Thymus (tissue), 11 donors: Measurements from ENCODE around the gene PLCD1. TPM values are rescaled to one million over a fixed set of nuclear protein-coding genes. Genes with fewer than 3 reads are reported as not detected.

Experiments used
- DNase-seq, 9 donors: peaks; one replicate each; pipeline ENCODE4 v3.0.0-alpha.2; 2013; ENCODE audit warnings: low spot score in 9 of 9, low read depth in 6 of 9, missing footprints in 1 of 9
- H3K27ac ChIP-seq, 2 donors: one replicate each; pipeline ENCODE4 v1.5.1; 2013; ENCODE audit warnings: control low read depth in 1 of 2, low read depth in 1 of 2, low read length in 1 of 2, mild to moderate bottlenecking in 1 of 2, moderate library complexity in 1 of 2
- H3K27me3 ChIP-seq, 2 donors: one replicate each; pipeline ENCODE4 v1.5.1; 2013; ENCODE audit warnings: low read length in 1 of 2; ENCODE audit not compliant: control insufficient read depth in 2 of 2, insufficient read depth in 1 of 2
- H3K36me3 ChIP-seq, 2 donors: one replicate each; pipeline ENCODE4 v1.5.1; 2013; ENCODE audit warnings: low read length in 1 of 2, mild to moderate bottlenecking in 1 of 2, moderate library complexity in 1 of 2; ENCODE audit not compliant: control insufficient read depth in 2 of 2, insufficient read depth in 2 of 2
- H3K4me1 ChIP-seq, 2 donors: one replicate each; pipeline ENCODE4 v1.5.1; 2013; ENCODE audit warnings: low read length in 2 of 2; ENCODE audit not compliant: control insufficient read depth in 2 of 2, insufficient read depth in 2 of 2
- H3K4me3 ChIP-seq, 2 donors: one replicate each; pipeline ENCODE4 v1.5.1; 2013; ENCODE audit warnings: low read length in 2 of 2, control low read depth in 1 of 2, mild to moderate bottlenecking in 1 of 2
- H3K9me3 ChIP-seq, 2 donors: one replicate each; pipeline ENCODE4 v1.5.1; 2013; ENCODE audit warnings: low read length in 1 of 2, mild to moderate bottlenecking in 1 of 2; ENCODE audit not compliant: control insufficient read depth in 2 of 2, insufficient read depth in 1 of 2
- WGBS: extraction: QIAGEN DNeasy Blood & Tissue Kit; methylation state at CpG from one replicate; pipeline ENCODE4 v1.1.7; 2013; 5-methylcytosine and 5-hydroxymethylcytosine counted together
- polyA plus RNA-seq: library from polyadenylated mRNA; stranded (reverse); fragments of 200-250 nt; gene quantifications from one replicate; pipeline ENCODE4 v1.2.3, GENCODE V29; 2013
- total RNA-seq: library from RNA; stranded (reverse); fragments of 120-200 nt; gene quantifications from one replicate; pipeline ENCODE4 v1.2.4, GENCODE V29; 2013
- donor health status: healthy.

Gene PLCD1
- total and polyA plus RNA-seq, 2 donors, result 16.3 to 23.8 TPM

- Histone ChIP-seq H3K4me3 (no peak overlapping the region), H3K36me3 (peaks cover 20 to 29% of the 10 kb centered on the region in 2 donors), H3K9me3 (peaks cover 4 to 12% of the 10 kb centered on the region in 2 donors), H3K27ac (no peak overlapping the region), H3K27me3 (no peaks in the 10 kb centered on the region), H3K4me1 (no peaks in the 10 kb centered on the region)
- no peak for DNase-seq
- 96% methylated on average over 3 of the region's 3 CpGs for WGBS
Measured at GRCh38 chr3:38015485-38015884, 14.0 kb downstream of the PLCD1 start.

GRCh38 chr3:38011111-38011510 lies 18.3 kb downstream of the PLCD1 start:
- DNase-seq, result no peak
- Histone ChIP-seq H3K4me1 (no peaks in the 10 kb centered on the region), H3K27me3 (no peaks in the 10 kb centered on the region), H3K36me3 (peaks cover 32 to 43% of the 10 kb centered on the region in 2 donors), H3K9me3 (peaks cover under 1 to 5% of the 10 kb centered on the region in 2 donors), H3K4me3 (no peak overlapping the region), H3K27ac (no peak overlapping the region)
- 97% methylated on average over 21 of the region's 21 CpGs for WGBS

- 97% methylated on average over 27 of the region's 27 CpGs for WGBS
- no peaks in the 10 kb centered on the region for H3K4me1 ChIP-seq
- no peaks in the 10 kb centered on the region for H3K27me3 ChIP-seq
- DNase-seq, result no peak
- H3K4me3 ChIP-seq, result no peak overlapping the region
- no peaks in the 10 kb centered on the region for H3K9me3 ChIP-seq
- no peak overlapping the region for H3K27ac ChIP-seq
- H3K36me3 ChIP-seq, result peaks cover 36 to 48% of the 10 kb centered on the region in 2 donors
Measured at GRCh38 chr3:38009807-38010591, 19.4 kb downstream of the PLCD1 start.

DNA sequence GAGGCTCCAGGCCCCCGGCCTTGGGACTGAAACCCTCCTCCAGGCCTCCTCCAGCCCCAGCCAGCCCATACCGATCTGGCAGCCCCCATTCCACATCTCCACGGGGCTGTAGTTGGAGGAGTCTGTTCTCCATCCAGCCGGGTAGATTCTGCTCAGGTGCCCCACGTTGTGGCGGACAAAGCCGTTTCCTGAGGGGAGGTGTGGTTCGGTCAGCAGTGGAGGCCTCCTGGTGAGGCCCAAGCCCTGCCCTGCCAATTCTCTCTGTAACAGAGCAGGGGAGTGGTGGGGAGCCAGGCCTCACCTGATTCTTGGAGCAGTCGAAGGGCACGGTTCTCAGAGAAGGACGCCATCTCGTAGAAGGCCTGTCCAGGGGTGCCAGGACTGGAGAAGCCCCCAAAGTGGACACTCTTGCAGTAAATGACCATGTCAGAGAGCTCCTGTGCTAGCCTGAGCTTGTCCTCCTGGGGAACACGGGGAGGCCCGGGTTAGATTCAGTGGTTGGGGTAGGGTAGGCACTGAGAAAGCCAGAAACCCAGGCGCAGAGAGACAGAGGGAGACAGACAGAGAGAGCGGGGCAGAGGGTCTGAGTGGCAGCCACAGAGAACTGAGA lies 20.4 kb downstream of the PLCD1 start:
- H3K36me3 ChIP-seq, result peaks cover 45 to 51% of the 10 kb centered on the region in 2 donors
- H3K4me1 ChIP-seq, result no peaks in the 10 kb centered on the region
- DNase-seq, result no peak
- H3K4me3 ChIP-seq, result no peak overlapping the region
- H3K9me3 ChIP-seq, result no peaks in the 10 kb centered on the region
- no peak overlapping the region for H3K27ac ChIP-seq
- no peaks in the 10 kb centered on the region for H3K27me3 ChIP-seq
- WGBS, result 95% methylated on average over 16 of the region's 16 CpGs

DNA sequence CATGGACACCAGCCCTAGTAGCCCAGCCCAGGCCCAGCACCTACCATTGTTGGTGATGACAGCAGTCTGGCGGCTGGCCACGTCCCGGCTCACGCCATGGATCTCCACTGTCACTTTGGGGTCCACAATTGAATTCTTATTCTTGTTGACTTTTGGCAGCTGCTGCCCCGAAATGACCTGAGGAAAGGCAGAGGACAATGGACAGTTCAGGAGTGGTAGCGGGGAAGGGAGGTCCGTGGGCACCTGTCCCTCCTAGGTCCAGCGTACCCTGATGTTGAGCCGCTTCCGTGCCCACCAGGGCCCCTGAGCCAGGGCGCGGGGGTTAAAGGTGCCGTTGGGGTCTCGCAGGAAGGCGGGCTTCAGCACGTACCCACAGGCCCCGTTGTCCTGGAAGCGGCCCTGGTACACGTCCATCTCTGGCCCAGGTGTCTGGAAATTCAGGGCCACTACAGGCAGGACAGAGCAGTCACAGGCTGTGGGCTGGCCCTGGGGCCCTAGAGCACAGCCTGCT lies 21.2 kb downstream of the PLCD1 start:
- Histone ChIP-seq H3K27ac (no peak overlapping the region), H3K27me3 (no peaks in the 10 kb centered on the region), H3K4me3 (no peak overlapping the region), H3K9me3 (no peaks in the 10 kb centered on the region), H3K4me1 (no peaks in the 10 kb centered on the region), H3K36me3 (peaks cover 46 to 51% of the 10 kb centered on the region in 2 donors)
- WGBS, result 97% methylated on average over 19 of the region's 19 CpGs
- DNase-seq, result no peak

DNA sequence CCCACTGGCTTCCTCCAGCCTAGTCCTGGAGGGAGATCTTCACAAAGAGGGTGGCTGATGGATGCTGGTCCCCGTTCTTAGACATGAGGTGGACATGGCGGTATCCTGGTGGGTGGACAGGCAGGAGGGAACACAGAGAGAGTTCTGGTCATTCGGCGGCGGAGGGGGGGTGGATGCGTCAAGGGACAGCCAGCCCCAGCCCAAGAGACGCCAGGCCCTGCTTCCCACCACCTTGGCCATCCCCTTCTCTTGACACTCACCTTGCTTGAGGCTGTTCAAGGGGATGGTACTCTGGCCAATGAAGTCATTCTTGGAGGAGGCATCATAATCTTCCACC lies 21.7 kb downstream of the PLCD1 start:
- peaks cover 50 to 54% of the 10 kb centered on the region in 2 donors for H3K36me3 ChIP-seq
- no peak overlapping the region for H3K27ac ChIP-seq
- no peaks in the 10 kb centered on the region for H3K9me3 ChIP-seq
- H3K4me1 ChIP-seq, result no peaks in the 10 kb centered on the region
- WGBS, result over 99% methylated on average over 7 of the region's 7 CpGs
- DNase-seq, result no peak
- H3K27me3 ChIP-seq, result no peaks in the 10 kb centered on the region
- H3K4me3 ChIP-seq, result no peak overlapping the region

DNA sequence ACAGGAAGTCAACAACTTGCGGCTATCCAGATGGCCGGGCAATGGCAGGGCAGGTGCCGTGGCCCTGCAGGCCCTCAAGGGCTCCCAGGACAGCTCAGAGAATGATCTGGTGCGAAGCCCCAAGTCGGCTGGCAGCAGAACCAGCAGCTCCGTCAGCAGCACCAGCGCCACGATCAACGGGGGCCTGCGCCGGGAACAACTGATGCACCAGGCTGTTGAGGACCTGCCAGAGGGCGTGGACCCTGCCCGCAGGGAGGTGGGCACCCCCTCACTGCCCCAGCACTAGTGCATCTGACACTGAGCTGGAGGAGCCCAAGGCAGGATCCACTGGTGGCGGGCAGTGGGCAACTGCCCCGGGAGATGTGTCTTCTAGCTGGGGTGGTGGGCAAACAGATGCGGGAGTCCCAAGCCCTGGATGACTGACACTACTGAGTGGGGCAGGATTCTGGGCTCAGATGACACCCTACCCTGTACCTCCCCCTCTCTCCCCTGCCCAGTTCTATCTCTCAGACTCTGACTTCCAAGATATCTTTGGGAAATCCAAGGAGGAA lies 22.9 kb downstream of the PLCD1 start:
- no peaks in the 10 kb centered on the region for H3K27me3 ChIP-seq
- peaks cover 62 to 65% of the 10 kb centered on the region in 2 donors for H3K36me3 ChIP-seq
- H3K27ac ChIP-seq, result no peak overlapping the region
- WGBS, result 98% methylated on average over 16 of the region's 16 CpGs
- no peaks in the 10 kb centered on the region for H3K9me3 ChIP-seq
- H3K4me3 ChIP-seq, result no peak overlapping the region
- no peaks in the 10 kb centered on the region for H3K4me1 ChIP-seq
- DNase-seq, result no peak

DNA sequence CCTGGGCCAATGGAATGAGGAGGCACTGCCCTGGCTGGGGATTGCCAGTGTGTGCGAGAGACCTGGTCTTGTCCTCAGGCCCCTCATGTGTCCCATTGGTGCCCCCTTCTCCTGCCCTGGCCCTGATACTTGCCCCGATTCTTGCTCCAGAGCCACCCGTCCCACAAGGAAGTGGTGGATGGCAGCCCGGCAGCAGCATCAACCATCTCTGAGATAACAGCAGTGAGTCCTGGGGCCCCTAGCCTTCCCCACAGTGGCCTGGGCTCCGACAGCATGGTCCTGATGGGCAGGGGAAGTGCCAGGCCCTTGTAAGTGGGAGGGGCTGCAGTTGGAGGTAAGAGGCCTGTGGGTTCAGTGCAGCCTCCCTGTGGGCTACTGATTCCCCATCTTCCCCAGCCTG lies 23.4 kb downstream of the PLCD1 start:
- Histone ChIP-seq H3K27ac (no peak overlapping the region), H3K9me3 (no peaks in the 10 kb centered on the region), H3K4me3 (no peak overlapping the region), H3K36me3 (peaks cover 65 to 67% of the 10 kb centered on the region in 2 donors), H3K4me1 (no peaks in the 10 kb centered on the region), H3K27me3 (no peaks in the 10 kb centered on the region)
- 98% methylated on average over 5 of the region's 5 CpGs for WGBS
- DNase-seq, result no peak
